ENCODE measurements around the gene CACNA1D. TPM values are rescaled to one million over a fixed set of nuclear protein-coding genes. Genes with fewer than 3 reads are reported as not detected.

CACNA1D gene
- total and polyA plus RNA-seq, 7 experiments from 2014 or later, result 0.61 to 2.0 (median 0.70) TPM; not detected in 4

- H3K9me3 Mint-ChIP-seq, result peaks cover 0 to 5% (median 0%) of the 10 kb centered on the region in 11 donors
- POLR2A ChIA-PET, result no interaction called here
- no peaks in the 10 kb centered on the region for H3K4me1 Mint-ChIP-seq
- H3K36me3 ChIP-seq (ENCODE audit: control insufficient read depth in 2 of 3, insufficient read depth in 3 of 3, low read length in 3 of 3), result no peaks in the 10 kb centered on the region
- no peaks in the 10 kb centered on the region for H3K9me3 ChIP-seq (ENCODE audit: control insufficient read depth in 2 of 3, low read length in 3 of 3)
- H3K4me3 Mint-ChIP-seq, result no peak overlapping the region
- ATAC-seq, result no peak
- no peaks in the 10 kb centered on the region for H3K36me3 Mint-ChIP-seq
- no peak overlapping the region for H3K27ac Mint-ChIP-seq
- CTCF ChIA-PET, result no interaction called here
- H3K4me1 ChIP-seq (ENCODE audit: control insufficient read depth in 2 of 2, insufficient read depth in 2 of 2, low read length in 2 of 2), result no peaks in the 10 kb centered on the region
- peaks cover 0 to 14% (median 8%) of the 10 kb centered on the region in 5 donors for H3K27me3 Mint-ChIP-seq
- intact Hi-C loops (cut with micrococcal nuclease), result no loop called here
- no peaks in the 10 kb centered on the region for H3K27me3 ChIP-seq (ENCODE audit: control insufficient read depth in 2 of 2, insufficient read depth in 2 of 2, low read length in 2 of 2)
- no peak for DNase-seq
- no peak overlapping the region for H3K4me3 ChIP-seq (ENCODE audit: low read length)
- H3K27ac ChIP-seq (ENCODE audit: low read depth, low read length), result no peak overlapping the region
These were observed 334.2 kb downstream of the CACNA1D start for GRCh38 chr3:53828581-53828980.

GRCh38 chr3:53829605-53830004, 335.2 kb downstream of the CACNA1D start:
- Histone ChIP-seq H3K9me3 (ENCODE audit: control insufficient read depth in 2 of 3, low read length in 3 of 3) (no peaks in the 10 kb centered on the region), H3K27ac (ENCODE audit: low read depth, low read length) (no peak overlapping the region), H3K27me3 (ENCODE audit: control insufficient read depth in 2 of 2, insufficient read depth in 2 of 2, low read length in 2 of 2) (no peaks in the 10 kb centered on the region), H3K4me3 (ENCODE audit: low read length) (no peak overlapping the region), H3K36me3 (ENCODE audit: control insufficient read depth in 2 of 3, insufficient read depth in 3 of 3, low read length in 3 of 3) (no peaks in the 10 kb centered on the region), H3K4me1 (ENCODE audit: control insufficient read depth in 2 of 2, insufficient read depth in 2 of 2, low read length in 2 of 2) (no peaks in the 10 kb centered on the region)
- CTCF ChIA-PET, result no interaction called here
- peaks cover 0 to 5% (median 0%) of the 10 kb centered on the region in 11 donors for H3K9me3 Mint-ChIP-seq
- no peak for DNase-seq
- H3K36me3 Mint-ChIP-seq, result no peaks in the 10 kb centered on the region
- no peak for ATAC-seq
- no peak overlapping the region for H3K4me3 Mint-ChIP-seq
- POLR2A ChIA-PET, result interaction anchor here (0.7 kb wide), 1 partner anchor 22 kb away, joined by 3 read pairs; no protein-coding TSS in a partner anchor
- no peaks in the 10 kb centered on the region for H3K4me1 Mint-ChIP-seq
- no peak overlapping the region for H3K27ac Mint-ChIP-seq
- intact Hi-C loops (cut with micrococcal nuclease), result no loop called here
- H3K27me3 Mint-ChIP-seq, result peaks cover 0 to 13% (median 7%) of the 10 kb centered on the region in 5 donors

GRCh38 chr3:53830944-53831343, 336.5 kb downstream of the CACNA1D start:
- no peaks in the 10 kb centered on the region for H3K36me3 Mint-ChIP-seq
- H3K4me1 Mint-ChIP-seq, result no peaks in the 10 kb centered on the region
- H3K9me3 Mint-ChIP-seq, result no peaks in the 10 kb centered on the region
- ATAC-seq (no peak), DNase-seq (no peak)
- H3K27me3 Mint-ChIP-seq, result peaks cover 0 to 7% (median 0%) of the 10 kb centered on the region in 5 donors
- H3K4me3 ChIP-seq (ENCODE audit: low read length), result no peak overlapping the region
- H3K36me3 ChIP-seq (ENCODE audit: control insufficient read depth in 2 of 3, insufficient read depth in 3 of 3, low read length in 3 of 3), result no peaks in the 10 kb centered on the region
- no peaks in the 10 kb centered on the region for H3K9me3 ChIP-seq (ENCODE audit: control insufficient read depth in 2 of 3, low read length in 3 of 3)
- no peak overlapping the region for H3K27ac Mint-ChIP-seq
- no peak overlapping the region for H3K27ac ChIP-seq (ENCODE audit: low read depth, low read length)
- no peaks in the 10 kb centered on the region for H3K27me3 ChIP-seq (ENCODE audit: control insufficient read depth in 2 of 2, insufficient read depth in 2 of 2, low read length in 2 of 2)
- no peak overlapping the region for H3K4me3 Mint-ChIP-seq
- ChIA-PET CTCF (no interaction called here), POLR2A (no interaction called here)
- H3K4me1 ChIP-seq (ENCODE audit: control insufficient read depth in 2 of 2, insufficient read depth in 2 of 2, low read length in 2 of 2), result no peaks in the 10 kb centered on the region
- intact Hi-C loops (cut with micrococcal nuclease), result no loop called here

GRCh38 chr3:53833053-53833645, 338.7 kb downstream of the CACNA1D start:
- peak overlapping the region in 1 of 9 donors; percentile 1 for H3K27ac Mint-ChIP-seq
- CTCF ChIA-PET, result no interaction called here

GRCh38 chr3:53833700-53834099, 339.3 kb downstream of the CACNA1D start:
- POLR2A ChIA-PET, result no interaction called here
- H3K4me3 Mint-ChIP-seq, result no peak overlapping the region
- H3K27ac ChIP-seq (ENCODE audit: low read depth, low read length), result no peak overlapping the region
- H3K4me1 Mint-ChIP-seq, result no peaks in the 10 kb centered on the region
- no peak overlapping the region for H3K27ac Mint-ChIP-seq
- no peak overlapping the region for H3K4me3 ChIP-seq (ENCODE audit: low read length)
- CTCF ChIA-PET, result no interaction called here
- H3K4me1 ChIP-seq (ENCODE audit: control insufficient read depth in 2 of 2, insufficient read depth in 2 of 2, low read length in 2 of 2), result no peaks in the 10 kb centered on the region
- ATAC-seq (no peak), DNase-seq (no peak)
- no peaks in the 10 kb centered on the region for H3K9me3 Mint-ChIP-seq
- H3K27me3 ChIP-seq (ENCODE audit: control insufficient read depth in 2 of 2, insufficient read depth in 2 of 2, low read length in 2 of 2), result no peaks in the 10 kb centered on the region
- H3K36me3 Mint-ChIP-seq, result no peaks in the 10 kb centered on the region
- intact Hi-C loops (cut with micrococcal nuclease), result no loop called here
- no peaks in the 10 kb centered on the region for H3K36me3 ChIP-seq (ENCODE audit: control insufficient read depth in 2 of 3, insufficient read depth in 3 of 3, low read length in 3 of 3)
- H3K27me3 Mint-ChIP-seq, result peaks cover 0 to 8% (median 2%) of the 10 kb centered on the region in 5 donors
- H3K9me3 ChIP-seq (ENCODE audit: control insufficient read depth in 2 of 3, low read length in 3 of 3), result no peaks in the 10 kb centered on the region

More at GRCh38 chr3:53833053-53833645, 338.7 kb downstream of the CACNA1D start:
- ATAC-seq (no peak), DNase-seq (no peak)
- Histone ChIP-seq H3K27ac (ENCODE audit: low read depth, low read length) (no peak overlapping the region), H3K9me3 (ENCODE audit: control insufficient read depth in 2 of 3, low read length in 3 of 3) (no peaks in the 10 kb centered on the region), H3K27me3 (ENCODE audit: control insufficient read depth in 2 of 2, insufficient read depth in 2 of 2, low read length in 2 of 2) (no peaks in the 10 kb centered on the region), H3K4me1 (ENCODE audit: control insufficient read depth in 2 of 2, insufficient read depth in 2 of 2, low read length in 2 of 2) (no peaks in the 10 kb centered on the region), H3K4me3 (ENCODE audit: low read length) (no peak overlapping the region), H3K36me3 (ENCODE audit: control insufficient read depth in 2 of 3, insufficient read depth in 3 of 3, low read length in 3 of 3) (no peaks in the 10 kb centered on the region)
- intact Hi-C loops (cut with micrococcal nuclease), result no loop called here
- Mint-ChIP-seq H3K4me1 (no peaks in the 10 kb centered on the region), H3K27me3 (peaks cover 0 to 4% (median 2%) of the 10 kb centered on the region in 5 donors), H3K9me3 (no peaks in the 10 kb centered on the region), H3K36me3 (no peaks in the 10 kb centered on the region), H3K4me3 (peak overlapping the region in 1 of 10 donors; percentile 54)
- POLR2A ChIA-PET, result no interaction called here

GRCh38 chr3:53834429-53835095, 340.2 kb downstream of the CACNA1D start:
- peaks cover 0 to 13% (median 3%) of the 10 kb centered on the region in 5 donors for H3K27me3 Mint-ChIP-seq
- no peaks in the 10 kb centered on the region for H3K4me1 ChIP-seq (ENCODE audit: control insufficient read depth in 2 of 2, insufficient read depth in 2 of 2, low read length in 2 of 2)
- ChIA-PET CTCF (no interaction called here), POLR2A (no interaction called here)
- H3K27ac Mint-ChIP-seq, result no peak overlapping the region
- no peak for DNase-seq
- H3K9me3 ChIP-seq (ENCODE audit: control insufficient read depth in 2 of 3, low read length in 3 of 3), result no peaks in the 10 kb centered on the region
- H3K9me3 Mint-ChIP-seq, result no peaks in the 10 kb centered on the region
- no peaks in the 10 kb centered on the region for H3K36me3 Mint-ChIP-seq
- H3K4me1 Mint-ChIP-seq, result no peaks in the 10 kb centered on the region
- no peak overlapping the region for H3K4me3 Mint-ChIP-seq
- peak; percentile 45 for ATAC-seq
- H3K36me3 ChIP-seq (ENCODE audit: control insufficient read depth in 2 of 3, insufficient read depth in 3 of 3, low read length in 3 of 3), result no peaks in the 10 kb centered on the region
- H3K27ac ChIP-seq (ENCODE audit: low read depth, low read length), result no peak overlapping the region
- no peaks in the 10 kb centered on the region for H3K27me3 ChIP-seq (ENCODE audit: control insufficient read depth in 2 of 2, insufficient read depth in 2 of 2, low read length in 2 of 2)
- H3K4me3 ChIP-seq (ENCODE audit: low read length), result no peak overlapping the region
- intact Hi-C loops (cut with micrococcal nuclease), result no loop called here

GRCh38 chr3:53835257-53835656, 340.8 kb downstream of the CACNA1D start:
- Histone ChIP-seq H3K9me3 (ENCODE audit: control insufficient read depth in 2 of 3, low read length in 3 of 3) (no peaks in the 10 kb centered on the region), H3K4me1 (ENCODE audit: control insufficient read depth in 2 of 2, insufficient read depth in 2 of 2, low read length in 2 of 2) (no peaks in the 10 kb centered on the region), H3K4me3 (ENCODE audit: low read length) (no peak overlapping the region), H3K27me3 (ENCODE audit: control insufficient read depth in 2 of 2, insufficient read depth in 2 of 2, low read length in 2 of 2) (no peaks in the 10 kb centered on the region), H3K27ac (ENCODE audit: low read depth, low read length) (no peak overlapping the region), H3K36me3 (ENCODE audit: control insufficient read depth in 2 of 3, insufficient read depth in 3 of 3, low read length in 3 of 3) (no peaks in the 10 kb centered on the region)
- DNase-seq (no peak), ATAC-seq (no peak)
- H3K27ac Mint-ChIP-seq, result no peak overlapping the region
- POLR2A ChIA-PET, result no interaction called here
- H3K4me1 Mint-ChIP-seq, result no peaks in the 10 kb centered on the region
- no peaks in the 10 kb centered on the region for H3K9me3 Mint-ChIP-seq
- H3K4me3 Mint-ChIP-seq, result no peak overlapping the region
- H3K27me3 Mint-ChIP-seq, result peaks cover 0 to 13% (median 4%) of the 10 kb centered on the region in 5 donors
- H3K36me3 Mint-ChIP-seq, result no peaks in the 10 kb centered on the region
- intact Hi-C loops (cut with micrococcal nuclease), result no loop called here
- CTCF ChIA-PET, result no interaction called here

All from naive thymus-derived CD4-positive, alpha-beta T cell (primary cell).